ENCODE results near the gene SPRYD4. TPM values are rescaled to one million over a fixed set of nuclear protein-coding genes. Genes with fewer than 3 reads are reported as not detected.
A peak's percentile ranks its signal among the peaks of the same experiment; 100 is the strongest.

Gene SPRYD4
- total RNA-seq, 1 donor from 2014 or later = 2.0 TPM

DNA sequence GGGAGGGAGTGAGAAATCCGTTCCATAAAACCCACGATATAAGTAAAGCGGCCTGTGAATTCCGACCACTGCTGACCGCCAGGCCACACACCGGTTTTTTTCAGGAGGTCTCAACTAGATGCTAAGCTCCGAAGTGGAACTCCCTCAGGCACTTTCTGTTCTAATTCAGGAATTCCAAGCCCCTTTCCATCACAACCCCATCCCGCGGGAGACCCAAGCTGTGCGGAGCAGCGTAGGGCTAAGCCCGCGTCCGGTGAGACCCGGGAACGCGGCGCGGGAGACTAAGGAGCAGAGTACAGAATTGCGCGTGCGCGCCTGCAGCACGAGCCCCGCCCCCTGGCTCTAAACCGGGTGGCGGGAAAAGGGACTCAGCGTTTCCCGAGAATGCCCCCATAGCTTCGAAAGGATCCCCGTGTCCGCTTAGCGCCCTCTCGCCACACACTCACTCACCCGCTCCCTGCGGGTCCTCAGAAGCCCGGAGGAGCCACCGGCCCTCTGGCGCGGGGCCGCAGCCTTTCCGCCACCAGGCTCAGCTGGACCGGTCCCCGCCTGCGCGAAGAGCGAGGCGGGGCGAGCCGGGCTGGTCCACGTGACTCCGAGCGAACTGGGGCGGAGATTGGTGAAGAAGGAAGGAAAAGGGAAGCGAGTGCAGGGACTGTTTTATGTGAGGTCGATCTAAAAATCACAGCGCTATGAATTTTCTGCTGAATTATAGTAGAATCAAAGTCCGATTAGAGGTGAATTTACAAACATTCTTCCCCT, 19.3 kb upstream of the SPRYD4 start, which contains the start of gene TIMELESS:
TSS of gene TIMELESS (minus strand) at position 567 of the 762 bp plus-strand sequence. CDS start 15,256 bp downstream, outside the sequence.
- H3K9ac ChIP-seq (ENCODE audit: low read length) = peak within 1 kb of the TSS; percentile 89
- H3K9me3 ChIP-seq (ENCODE audit: insufficient read depth, low read depth, low read length) = no peaks in the 10 kb centered on the region
- peak; percentile 71 for DNase-seq (ENCODE audit: low read depth)
- H3K79me2 ChIP-seq (ENCODE audit: insufficient read depth, low read length) = peaks cover 8% of the 10 kb centered on the region
- H3K27ac ChIP-seq (ENCODE audit: low read depth, low read length) = peak within 1 kb of the TSS; percentile 83
- peaks cover 6% of the 10 kb centered on the region for H3K36me3 Mint-ChIP-seq (ENCODE audit: low read depth, unreplicated experiment)
- H3K4me2 ChIP-seq (ENCODE audit: low read length) = peak within 1 kb of the TSS; percentile 89
- peak within 1 kb of the TSS; percentile 93 for H3K4me3 Mint-ChIP-seq (ENCODE audit: unreplicated experiment)
- peaks cover 4% of the 10 kb centered on the region for H3K4me1 ChIP-seq (ENCODE audit: insufficient read depth, low read length)
- no peak for FAIRE-seq
- peaks cover 14% of the 10 kb centered on the region for H3K27me3 Mint-ChIP-seq (ENCODE audit: low read depth, unreplicated experiment)
- peak within 1 kb of the TSS; percentile 89 for H3K27ac Mint-ChIP-seq (ENCODE audit: unreplicated experiment)
- H3K4me1 Mint-ChIP-seq (ENCODE audit: low read depth, unreplicated experiment) = peaks cover 4% of the 10 kb centered on the region
- H3K9me3 Mint-ChIP-seq (ENCODE audit: unreplicated experiment) = peaks cover 3% of the 10 kb centered on the region
- H3K36me3 ChIP-seq (ENCODE audit: insufficient read depth, low read length) = no peaks in the 10 kb centered on the region
- peak within 1 kb of the TSS; percentile 84 for H3K4me3 ChIP-seq (ENCODE audit: insufficient read depth, low read depth, low read length)
- peak within 1 kb of the TSS; percentile 91 for H2AFZ ChIP-seq (ENCODE audit: low read depth, low read length)
- no peak for TF ChIP-seq EZH2 (IDR thresholded peaks at IDR 0.05; ENCODE audit: insufficient read depth, low read length)
- TF ChIP-seq, protein P1, sequence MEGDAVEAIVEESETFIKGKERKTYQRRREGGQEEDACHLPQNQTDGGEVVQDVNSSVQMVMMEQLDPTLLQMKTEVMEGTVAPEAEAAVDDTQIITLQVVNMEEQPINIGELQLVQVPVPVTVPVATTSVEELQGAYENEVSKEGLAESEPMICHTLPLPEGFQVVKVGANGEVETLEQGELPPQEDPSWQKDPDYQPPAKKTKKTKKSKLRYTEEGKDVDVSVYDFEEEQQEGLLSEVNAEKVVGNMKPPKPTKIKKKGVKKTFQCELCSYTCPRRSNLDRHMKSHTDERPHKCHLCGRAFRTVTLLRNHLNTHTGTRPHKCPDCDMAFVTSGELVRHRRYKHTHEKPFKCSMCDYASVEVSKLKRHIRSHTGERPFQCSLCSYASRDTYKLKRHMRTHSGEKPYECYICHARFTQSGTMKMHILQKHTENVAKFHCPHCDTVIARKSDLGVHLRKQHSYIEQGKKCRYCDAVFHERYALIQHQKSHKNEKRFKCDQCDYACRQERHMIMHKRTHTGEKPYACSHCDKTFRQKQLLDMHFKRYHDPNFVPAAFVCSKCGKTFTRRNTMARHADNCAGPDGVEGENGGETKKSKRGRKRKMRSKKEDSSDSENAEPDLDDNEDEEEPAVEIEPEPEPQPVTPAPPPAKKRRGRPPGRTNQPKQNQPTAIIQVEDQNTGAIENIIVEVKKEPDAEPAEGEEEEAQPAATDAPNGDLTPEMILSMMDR (IDR thresholded peaks at IDR 0.05; ENCODE audit: insufficient read depth, low read depth, low read length) = no peak
- H4K20me1 ChIP-seq (ENCODE audit: insufficient read depth, low read length) = no peaks in the 10 kb centered on the region
- H3K27me3 ChIP-seq (ENCODE audit: insufficient read depth, low read length) = no peaks in the 10 kb centered on the region

DNA sequence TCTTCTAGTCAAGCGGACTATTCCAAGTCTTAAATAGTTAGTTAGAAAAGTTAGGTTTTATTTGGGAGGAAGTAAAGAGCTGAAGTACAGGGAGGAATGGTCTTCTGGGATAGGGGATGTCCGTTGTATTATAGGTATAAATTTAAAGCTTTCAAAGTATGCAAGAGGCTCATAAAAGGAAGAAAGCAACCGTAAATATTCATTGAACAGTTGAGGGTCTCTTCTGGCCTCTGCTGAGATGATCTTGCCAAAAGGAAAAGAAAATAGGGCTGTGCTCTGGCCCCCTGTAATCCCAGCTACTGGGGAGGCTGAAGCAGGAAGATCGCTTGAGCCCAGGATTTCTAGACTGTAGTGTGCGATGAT, 18.8 kb upstream of the SPRYD4 start:
- peak overlapping the region; percentile 83 for H3K27ac ChIP-seq (ENCODE audit: low read depth, low read length)
- peak overlapping the region; percentile 77 for H3K27ac Mint-ChIP-seq (ENCODE audit: unreplicated experiment)
- H2AFZ ChIP-seq (ENCODE audit: low read depth, low read length) = peak overlapping the region; percentile 91

More for the DNA sequence above, 18.8 kb upstream of the SPRYD4 start:
- Histone ChIP-seq H3K4me1 (ENCODE audit: insufficient read depth, low read length) (peaks cover 4% of the 10 kb centered on the region), H4K20me1 (ENCODE audit: insufficient read depth, low read length) (no peaks in the 10 kb centered on the region), H3K36me3 (ENCODE audit: insufficient read depth, low read length) (no peaks in the 10 kb centered on the region), H3K4me2 (ENCODE audit: low read length) (peak overlapping the region; percentile 89), H3K27me3 (ENCODE audit: insufficient read depth, low read length) (no peaks in the 10 kb centered on the region), H3K79me2 (ENCODE audit: insufficient read depth, low read length) (peaks cover 8% of the 10 kb centered on the region), H3K9ac (ENCODE audit: low read length) (peak overlapping the region; percentile 89), H3K9me3 (ENCODE audit: insufficient read depth, low read depth, low read length) (no peaks in the 10 kb centered on the region), H3K4me3 (ENCODE audit: insufficient read depth, low read depth, low read length) (peak overlapping the region; percentile 84)
- Mint-ChIP-seq H3K4me3 (ENCODE audit: unreplicated experiment) (peak overlapping the region; percentile 93), H3K4me1 (ENCODE audit: low read depth, unreplicated experiment) (peaks cover 4% of the 10 kb centered on the region), H3K36me3 (ENCODE audit: low read depth, unreplicated experiment) (peaks cover 6% of the 10 kb centered on the region), H3K27me3 (ENCODE audit: low read depth, unreplicated experiment) (peaks cover 17% of the 10 kb centered on the region), H3K9me3 (ENCODE audit: unreplicated experiment) (no peaks in the 10 kb centered on the region)
- TF ChIP-seq, protein P1 (IDR thresholded peaks at IDR 0.05; ENCODE audit: insufficient read depth, low read depth, low read length) = no peak
- TF ChIP-seq EZH2 (IDR thresholded peaks at IDR 0.05; ENCODE audit: insufficient read depth, low read length) = no peak
- FAIRE-seq (no peak), DNase-seq (ENCODE audit: low read depth) (no peak)
